HCT116 (cell line): Measurements from ENCODE around the gene FOXP1. TPM values are rescaled to one million over a fixed set of nuclear protein-coding genes. Genes with fewer than 3 reads are reported as not detected.

Experiments used
- ATAC-seq: fragments of 200-7000 bp; cut with Tn5 transposase; 2 replicates; pipeline ENCODE4 v1.9.1; 2020; ENCODE audit warnings: mild to moderate bottlenecking, moderate library complexity
- BruUV-seq: library from RNA; stranded (reverse); fragments of 400-500 nt; replicated peaks from 2 replicates; lab custom pipeline; 2021; lab: Mats Ljungman, UMichigan
- CTCF ChIA-PET: fragments of 300-600 bp; sonication (Branson Sonifier 250); formaldehyde crosslinking; loops from one replicate; lab custom pipeline; 2021; ENCODE audit warnings: antibody characterized with exemption; lab: Charles Lee
- POLR2A ChIA-PET: fragments of 300-600, 350-600 bp; sonication (Branson Sonifier 250); formaldehyde crosslinking; loops from one replicate; lab custom pipeline; 2021; ENCODE audit warnings: antibody characterized with exemption; lab: Charles Lee
- RAD21 ChIA-PET, 2 experiments: fragments of 300-600 bp; sonication (Branson Sonifier 250); formaldehyde crosslinking; loops; one replicate each; lab custom pipeline; 2023; ENCODE audit warnings: low total read pairs in 2 of 2; ENCODE audit not compliant: uncharacterized antibody in 2 of 2, unreplicated experiment in 2 of 2, low non-redundant PET in 1 of 2; lab: Charles Lee
- DNase-seq: peaks from one replicate; pipeline ENCODE4 v3.0.0-alpha.2; 2010; ENCODE audit warnings: low read depth, low spot score
- H2AFZ ChIP-seq: fragments of 200-600 bp; shearing (Covaris generic), sonication (generic); 2 replicates; pipeline ENCODE4 v1.6.1; 2017; ENCODE audit warnings: low read depth, mixed run types, mixed read lengths, antibody characterized with exemption, low read length; ENCODE audit not compliant: poor library complexity, severe bottlenecking
- H3K27ac ChIP-seq: 2 replicates; pipeline ENCODE4 v1.5.1; 2012; ENCODE audit warnings: low read depth, low read length
- H3K27me3 ChIP-seq: fragments of 200-600 bp; sonication (generic); 2 replicates; pipeline ENCODE4 v1.6.1; 2016; ENCODE audit warnings: mixed run types, low read length, mixed read lengths; ENCODE audit not compliant: insufficient read depth
- H3K36me3 ChIP-seq, 2 experiments: fragments of 200-500 bp in 1 of 2; fragments of 200-600 bp in 1 of 2; sonication (Bioruptor generic) in 1 of 2; sonication (generic) in 1 of 2; 2 replicates each; pipeline versions ENCODE4 v1.5.1 to v1.6.1; 2014 to 2016; ENCODE audit warnings: low read length in 2 of 2, inconsistent platforms in 1 of 2, mixed read lengths in 1 of 2, mixed run types in 1 of 2; ENCODE audit not compliant: insufficient read depth in 2 of 2, control insufficient read depth in 1 of 2
- H3K4me1 ChIP-seq, 2 experiments: fragments of 200-600 bp in 1 of 2; sonication (generic) in 1 of 2; 2 replicates each; pipeline versions ENCODE4 v1.5.1 to v1.6.1; 2012 to 2017; ENCODE audit warnings: low read length in 2 of 2, inconsistent platforms in 1 of 2, mild to moderate bottlenecking in 1 of 2, mixed read lengths in 1 of 2, mixed run types in 1 of 2, moderate library complexity in 1 of 2; ENCODE audit not compliant: insufficient read depth in 2 of 2, control insufficient read depth in 1 of 2
- H3K4me2 ChIP-seq: fragments of 200-600 bp; sonication (generic); 2 replicates; pipeline ENCODE4 v1.6.1; 2017; ENCODE audit warnings: mixed run types, low read length, mixed read lengths
- H3K4me3 ChIP-seq, 2 experiments: fragments of 200-600 bp in 1 of 2; sonication (generic) in 1 of 2; replicated peaks in 1 of 2; 2 replicates each; pipeline ENCODE4 v1.5.1; 2011 to 2016; ENCODE audit warnings: low read length in 2 of 2, control low read depth in 1 of 2, low read depth in 1 of 2, mild to moderate bottlenecking in 1 of 2, mixed read lengths in 1 of 2, mixed run types in 1 of 2
- H3K79me2 ChIP-seq: fragments of 200-600 bp; sonication (generic); 2 replicates; pipeline ENCODE4 v1.6.1; 2017; ENCODE audit warnings: mild to moderate bottlenecking, mixed run types, low read length, moderate library complexity, mixed read lengths; ENCODE audit not compliant: insufficient read depth
- H3K9ac ChIP-seq: fragments of 200-600 bp; sonication (generic); 2 replicates; pipeline ENCODE4 v1.6.1; 2016; ENCODE audit warnings: low read length, mixed read lengths
- H3K9me2 ChIP-seq: fragments of 200-600 bp; sonication (generic), shearing (Covaris generic); 2 replicates; pipeline ENCODE4 v1.6.1; 2017; ENCODE audit warnings: mixed run types, mild to moderate bottlenecking, moderate library complexity; ENCODE audit not compliant: insufficient read depth
- H3K9me3 ChIP-seq, 2 experiments: fragments of 200-500 bp in 1 of 2; fragments of 200-600 bp in 1 of 2; sonication (Bioruptor generic) in 1 of 2; sonication (generic) in 1 of 2; 2 replicates each; pipeline ENCODE4 v1.6.1; 2014 to 2017; ENCODE audit warnings: low read length in 2 of 2, mixed read lengths in 2 of 2, inconsistent platforms in 1 of 2, low read depth in 1 of 2, mild to moderate bottlenecking in 1 of 2, mixed run types in 1 of 2, moderate library complexity in 1 of 2; ENCODE audit not compliant: control insufficient read depth in 1 of 2, insufficient read depth in 1 of 2
- H4K20me1 ChIP-seq: fragments of 200-600 bp; sonication (generic), shearing (Covaris generic); 2 replicates; pipeline ENCODE4 v1.6.1; 2017; ENCODE audit warnings: mixed run types, mild to moderate bottlenecking, moderate library complexity; ENCODE audit not compliant: insufficient read depth
- CBX3 ChIP-seq: IDR thresholded peaks from 2 replicates; pipeline ENCODE4 v1.6.1; 2012; ENCODE audit warnings: low read depth
- CEBPB ChIP-seq: IDR thresholded peaks from 2 replicates; pipeline ENCODE4 v1.6.1; 2012; ENCODE audit warnings: low read depth
- EZH2 ChIP-seq: fragments of 200-600 bp; sonication (generic); IDR thresholded peaks from 2 replicates; pipeline ENCODE4 v1.6.1; 2017; ENCODE audit warnings: antibody characterized with exemption, mixed run types
- JUND ChIP-seq: IDR thresholded peaks from 2 replicates; pipeline ENCODE4 v1.6.1; 2012
- POLR2A ChIP-seq: IDR thresholded peaks from 2 replicates; pipeline ENCODE4 v1.7.0; 2011; ENCODE audit warnings: borderline replicate concordance; ENCODE audit not compliant: insufficient read depth, insufficient read length; ENCODE audit errors: extremely low read depth
- POLR2AphosphoS5 ChIP-seq: IDR thresholded peaks from 2 replicates; pipeline ENCODE4 v1.6.1; 2011; ENCODE audit warnings: mild to moderate bottlenecking, low read depth, low read length, moderate library complexity
- RAD21 ChIP-seq: IDR thresholded peaks from 2 replicates; pipeline ENCODE4 v1.6.1; 2012; ENCODE audit warnings: low read depth, mild to moderate bottlenecking
- SIN3A ChIP-seq: IDR thresholded peaks from 2 replicates; pipeline ENCODE4 v1.6.1; 2012; ENCODE audit warnings: low read depth
- TCF7L2 ChIP-seq: IDR thresholded peaks from 2 replicates; pipeline ENCODE4 v1.7.0; 2011; ENCODE audit warnings: borderline replicate concordance, inconsistent platforms; ENCODE audit not compliant: insufficient read depth, insufficient read length; ENCODE audit errors: extremely low read depth
- YY1 ChIP-seq: IDR thresholded peaks from 2 replicates; pipeline ENCODE4 v1.6.1; 2011; ENCODE audit warnings: low read length, low read depth, moderate library complexity, mild to moderate bottlenecking; ENCODE audit not compliant: insufficient replicate concordance; ENCODE audit errors: extremely low read depth
- ZFX ChIP-seq: fragments of 450-650 bp; IDR thresholded peaks from 2 replicates; pipeline ENCODE4 v1.6.1; 2017
- ZNF274 ChIP-seq: fragments of 200-500 bp; sonication (Bioruptor generic); IDR thresholded peaks from 2 replicates; pipeline ENCODE4 v1.6.1; 2014; ENCODE audit warnings: mild to moderate bottlenecking, low read depth, low read length, inconsistent platforms
- intact Hi-C: fragments of 100-400 bp; cut with micrococcal nuclease; formaldehyde crosslinking; loops from 2 replicates; pipeline ENCODE4 v1.10.0; 2022
- total RNA-seq: library from RNA; stranded (reverse); gene quantifications from one replicate; pipeline ENCODE4 v1.2.1, GENCODE V29; 2021; ENCODE audit not compliant: unreplicated experiment
- TF ChIP-seq, protein P1 (sequence below): IDR thresholded peaks from 2 replicates; pipeline ENCODE4 v1.6.1; 2012
- TF ChIP-seq, protein P2 (sequence below): IDR thresholded peaks from 2 replicates; pipeline ENCODE4 v1.6.1; 2012
- TF ChIP-seq, protein P3 (sequence below): IDR thresholded peaks from 2 replicates; pipeline ENCODE4 v1.6.1; 2012; ENCODE audit warnings: low read depth
- TF ChIP-seq, protein P4 (sequence below): IDR thresholded peaks from 2 replicates; pipeline ENCODE4 v1.6.1; 2011; ENCODE audit warnings: mild to moderate bottlenecking, low read length, moderate library complexity; ENCODE audit not compliant: insufficient replicate concordance; ENCODE audit errors: extremely low read depth

FOXP1 gene
- total RNA-seq, 1 experiment from 2014 or later = 11.4 TPM

DNA sequence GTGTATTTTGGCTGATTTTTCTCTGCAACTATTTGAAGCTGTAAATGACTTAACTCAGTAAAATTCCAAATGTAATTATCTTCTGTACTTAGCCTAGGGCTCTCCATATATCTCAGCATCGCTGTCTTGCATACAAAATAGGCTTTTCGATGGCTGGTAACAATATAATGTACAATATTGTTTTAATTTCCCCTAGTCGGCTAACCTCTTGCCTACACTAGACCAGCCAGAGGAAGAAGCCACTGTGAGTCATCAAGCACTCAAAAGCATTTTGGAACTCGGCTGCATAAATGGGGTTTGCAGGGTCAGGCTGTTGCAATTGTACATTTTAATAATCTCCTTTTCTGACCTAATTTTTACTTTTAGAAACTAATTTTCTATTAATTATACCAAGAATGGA is 583.8 kb downstream of the FOXP1 start:
- no peaks in the 10 kb centered on the region for H3K4me1 ChIP-seq
- no peak for DNase-seq
- H3K27me3 ChIP-seq = no peaks in the 10 kb centered on the region
- H4K20me1 ChIP-seq = no peaks in the 10 kb centered on the region
- CTCF ChIA-PET = no interaction called here
- H3K9me2 ChIP-seq = no peaks in the 10 kb centered on the region
- no peak overlapping the region for H3K27ac ChIP-seq
- TF ChIP-seq CBX3 = no peak
- TF ChIP-seq RAD21 = no peak
- no peak for TF ChIP-seq YY1
- no peak for TF ChIP-seq EZH2
- TF ChIP-seq CEBPB = no peak
- no peak for TF ChIP-seq POLR2AphosphoS5
- TF ChIP-seq, all 23 proteins: peak for 0
- no peaks in the 10 kb centered on the region for H3K9me3 ChIP-seq
- H3K4me2 ChIP-seq = no peak overlapping the region
- no TSS peak for BruUV-seq
- ATAC-seq = no peak
- no peaks in the 10 kb centered on the region for H3K36me3 ChIP-seq
- ChIA-PET POLR2A (no interaction called here), RAD21 (no interaction called here)
- no peak overlapping the region for H3K9ac ChIP-seq
- intact Hi-C loops = no loop called here
- H3K4me3 ChIP-seq = no peak overlapping the region
- no peaks in the 10 kb centered on the region for H3K79me2 ChIP-seq
- H2AFZ ChIP-seq = no peak overlapping the region

DNA sequence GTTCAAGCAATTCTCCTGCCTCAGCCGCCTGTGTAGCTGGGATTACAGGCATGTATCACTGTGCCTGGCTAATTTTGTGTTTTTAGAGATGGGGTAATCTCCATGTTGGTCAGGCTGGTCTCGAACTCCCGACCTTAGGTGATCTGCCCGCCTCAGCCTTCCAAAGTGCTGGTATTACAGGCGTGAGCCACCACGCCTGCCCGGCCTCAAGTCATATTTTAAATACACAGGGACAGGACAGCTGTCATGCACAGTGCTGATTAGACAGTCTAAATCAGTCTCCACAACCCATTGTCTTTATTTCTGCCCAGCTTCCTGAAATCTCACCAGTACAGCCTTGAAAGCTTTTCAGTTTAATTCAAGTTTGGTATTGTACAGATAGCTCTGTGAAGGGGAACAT is 587.4 kb downstream of the FOXP1 start:
- no TSS peak for BruUV-seq
- Histone ChIP-seq H3K79me2 (no peaks in the 10 kb centered on the region), H3K9me2 (no peaks in the 10 kb centered on the region), H3K4me2 (no peak overlapping the region), H3K36me3 (no peaks in the 10 kb centered on the region), H4K20me1 (no peaks in the 10 kb centered on the region), H2AFZ (no peak overlapping the region), H3K27ac (no peak overlapping the region), H3K27me3 (no peaks in the 10 kb centered on the region), H3K4me3 (no peak overlapping the region), H3K9ac (no peak overlapping the region), H3K9me3 (no peaks in the 10 kb centered on the region), H3K4me1 (no peaks in the 10 kb centered on the region)
- no peak for ATAC-seq
- intact Hi-C loops = no loop called here
- TF ChIP-seq, protein P1, sequence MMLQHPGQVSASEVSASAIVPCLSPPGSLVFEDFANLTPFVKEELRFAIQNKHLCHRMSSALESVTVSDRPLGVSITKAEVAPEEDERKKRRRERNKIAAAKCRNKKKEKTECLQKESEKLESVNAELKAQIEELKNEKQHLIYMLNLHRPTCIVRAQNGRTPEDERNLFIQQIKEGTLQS = no peak
- no peak for TF ChIP-seq ZFX
- TF ChIP-seq SIN3A = no peak
- TF ChIP-seq ZNF274 = no peak
- no peak for TF ChIP-seq CEBPB
- no peak for TF ChIP-seq TCF7L2
- no peak for TF ChIP-seq EZH2
- TF ChIP-seq RAD21 = no peak
- TF ChIP-seq, protein P2, sequence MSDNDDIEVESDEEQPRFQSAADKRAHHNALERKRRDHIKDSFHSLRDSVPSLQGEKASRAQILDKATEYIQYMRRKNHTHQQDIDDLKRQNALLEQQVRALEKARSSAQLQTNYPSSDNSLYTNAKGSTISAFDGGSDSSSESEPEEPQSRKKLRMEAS = no peak
- no peak for TF ChIP-seq POLR2A
- TF ChIP-seq POLR2AphosphoS5 = no peak
- TF ChIP-seq, protein P3, sequence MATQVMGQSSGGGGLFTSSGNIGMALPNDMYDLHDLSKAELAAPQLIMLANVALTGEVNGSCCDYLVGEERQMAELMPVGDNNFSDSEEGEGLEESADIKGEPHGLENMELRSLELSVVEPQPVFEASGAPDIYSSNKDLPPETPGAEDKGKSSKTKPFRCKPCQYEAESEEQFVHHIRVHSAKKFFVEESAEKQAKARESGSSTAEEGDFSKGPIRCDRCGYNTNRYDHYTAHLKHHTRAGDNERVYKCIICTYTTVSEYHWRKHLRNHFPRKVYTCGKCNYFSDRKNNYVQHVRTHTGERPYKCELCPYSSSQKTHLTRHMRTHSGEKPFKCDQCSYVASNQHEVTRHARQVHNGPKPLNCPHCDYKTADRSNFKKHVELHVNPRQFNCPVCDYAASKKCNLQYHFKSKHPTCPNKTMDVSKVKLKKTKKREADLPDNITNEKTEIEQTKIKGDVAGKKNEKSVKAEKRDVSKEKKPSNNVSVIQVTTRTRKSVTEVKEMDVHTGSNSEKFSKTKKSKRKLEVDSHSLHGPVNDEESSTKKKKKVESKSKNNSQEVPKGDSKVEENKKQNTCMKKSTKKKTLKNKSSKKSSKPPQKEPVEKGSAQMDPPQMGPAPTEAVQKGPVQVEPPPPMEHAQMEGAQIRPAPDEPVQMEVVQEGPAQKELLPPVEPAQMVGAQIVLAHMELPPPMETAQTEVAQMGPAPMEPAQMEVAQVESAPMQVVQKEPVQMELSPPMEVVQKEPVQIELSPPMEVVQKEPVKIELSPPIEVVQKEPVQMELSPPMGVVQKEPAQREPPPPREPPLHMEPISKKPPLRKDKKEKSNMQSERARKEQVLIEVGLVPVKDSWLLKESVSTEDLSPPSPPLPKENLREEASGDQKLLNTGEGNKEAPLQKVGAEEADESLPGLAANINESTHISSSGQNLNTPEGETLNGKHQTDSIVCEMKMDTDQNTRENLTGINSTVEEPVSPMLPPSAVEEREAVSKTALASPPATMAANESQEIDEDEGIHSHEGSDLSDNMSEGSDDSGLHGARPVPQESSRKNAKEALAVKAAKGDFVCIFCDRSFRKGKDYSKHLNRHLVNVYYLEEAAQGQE = no peak
- TF ChIP-seq JUND = no peak
- TF ChIP-seq, protein P4, sequence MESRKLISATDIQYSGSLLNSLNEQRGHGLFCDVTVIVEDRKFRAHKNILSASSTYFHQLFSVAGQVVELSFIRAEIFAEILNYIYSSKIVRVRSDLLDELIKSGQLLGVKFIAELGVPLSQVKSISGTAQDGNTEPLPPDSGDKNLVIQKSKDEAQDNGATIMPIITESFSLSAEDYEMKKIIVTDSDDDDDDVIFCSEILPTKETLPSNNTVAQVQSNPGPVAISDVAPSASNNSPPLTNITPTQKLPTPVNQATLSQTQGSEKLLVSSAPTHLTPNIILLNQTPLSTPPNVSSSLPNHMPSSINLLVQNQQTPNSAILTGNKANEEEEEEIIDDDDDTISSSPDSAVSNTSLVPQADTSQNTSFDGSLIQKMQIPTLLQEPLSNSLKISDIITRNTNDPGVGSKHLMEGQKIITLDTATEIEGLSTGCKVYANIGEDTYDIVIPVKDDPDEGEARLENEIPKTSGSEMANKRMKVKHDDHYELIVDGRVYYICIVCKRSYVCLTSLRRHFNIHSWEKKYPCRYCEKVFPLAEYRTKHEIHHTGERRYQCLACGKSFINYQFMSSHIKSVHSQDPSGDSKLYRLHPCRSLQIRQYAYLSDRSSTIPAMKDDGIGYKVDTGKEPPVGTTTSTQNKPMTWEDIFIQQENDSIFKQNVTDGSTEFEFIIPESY = no peak
- CTCF ChIA-PET = no interaction called here
- DNase-seq = no peak
- POLR2A ChIA-PET = no interaction called here
- RAD21 ChIA-PET = no interaction called here
